Measurements from ENCODE around the gene ART5.
"Not testable (repeated sequence)": the region's sequence is repeated elsewhere in the genome, so short reads cannot be mapped to it uniquely, and the experiment has no call there.

DNA sequence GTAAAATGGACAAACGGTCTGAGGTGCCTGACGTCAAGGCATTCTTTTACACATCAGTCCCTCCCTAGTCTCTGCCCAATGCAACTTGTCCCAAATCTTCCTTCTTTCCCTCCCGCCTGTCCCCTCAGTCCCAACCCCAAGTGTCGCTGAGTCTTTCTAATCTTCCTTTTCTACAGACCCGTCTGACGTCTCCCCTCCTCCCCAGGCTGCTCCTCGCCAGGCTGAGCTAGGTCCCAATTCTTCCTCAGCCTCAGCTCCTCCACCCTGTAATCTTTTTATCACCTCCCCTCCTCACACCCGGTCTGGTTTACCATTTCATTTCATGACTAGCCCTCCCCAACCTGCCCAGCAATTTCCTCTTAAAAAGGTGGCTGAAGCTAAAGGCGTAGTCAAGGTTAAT is 7.6 kb upstream of the ART5 start:
- TF ChIP-seq, protein P1, sequence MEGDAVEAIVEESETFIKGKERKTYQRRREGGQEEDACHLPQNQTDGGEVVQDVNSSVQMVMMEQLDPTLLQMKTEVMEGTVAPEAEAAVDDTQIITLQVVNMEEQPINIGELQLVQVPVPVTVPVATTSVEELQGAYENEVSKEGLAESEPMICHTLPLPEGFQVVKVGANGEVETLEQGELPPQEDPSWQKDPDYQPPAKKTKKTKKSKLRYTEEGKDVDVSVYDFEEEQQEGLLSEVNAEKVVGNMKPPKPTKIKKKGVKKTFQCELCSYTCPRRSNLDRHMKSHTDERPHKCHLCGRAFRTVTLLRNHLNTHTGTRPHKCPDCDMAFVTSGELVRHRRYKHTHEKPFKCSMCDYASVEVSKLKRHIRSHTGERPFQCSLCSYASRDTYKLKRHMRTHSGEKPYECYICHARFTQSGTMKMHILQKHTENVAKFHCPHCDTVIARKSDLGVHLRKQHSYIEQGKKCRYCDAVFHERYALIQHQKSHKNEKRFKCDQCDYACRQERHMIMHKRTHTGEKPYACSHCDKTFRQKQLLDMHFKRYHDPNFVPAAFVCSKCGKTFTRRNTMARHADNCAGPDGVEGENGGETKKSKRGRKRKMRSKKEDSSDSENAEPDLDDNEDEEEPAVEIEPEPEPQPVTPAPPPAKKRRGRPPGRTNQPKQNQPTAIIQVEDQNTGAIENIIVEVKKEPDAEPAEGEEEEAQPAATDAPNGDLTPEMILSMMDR (IDR thresholded peaks at IDR 0.05), result not testable (repeated sequence)
- not testable (repeated sequence) for TF ChIP-seq POLR2A (IDR thresholded peaks at IDR 0.05)
